C4-2B (cell line): ENCODE measurements around the gene PKD2L1.

Experiments used
- CTCF ChIP-seq: fragments of 450-650 bp; conservative IDR thresholded peaks from 2 replicates; pipeline ENCODE4 v1.5.1; 2017; ENCODE audit warnings: mild to moderate bottlenecking
- ZFX ChIP-seq: fragments of 450-650 bp; IDR thresholded peaks from 2 replicates; pipeline ENCODE4 v1.6.1; 2017

DNA sequence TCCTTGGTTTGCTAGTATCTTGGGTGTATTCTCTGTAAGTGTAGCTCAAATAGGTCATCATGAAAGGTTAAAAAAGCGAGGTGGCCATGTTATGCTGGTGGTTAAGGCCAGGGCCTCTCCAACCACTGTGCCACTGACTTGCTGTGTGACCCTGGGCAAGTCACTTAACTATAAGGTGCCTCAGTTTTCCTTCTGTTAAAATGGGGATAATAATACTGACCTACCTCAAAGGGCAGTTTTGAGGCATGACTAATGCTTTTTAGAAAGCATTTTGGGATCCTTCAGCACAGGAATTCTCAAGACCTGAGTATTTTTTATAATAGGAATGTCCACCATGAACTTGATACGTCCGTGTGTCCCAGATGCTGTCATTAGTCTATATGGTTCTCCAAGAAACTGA is 34.1 kb upstream of the PKD2L1 start:
- TF ChIP-seq CTCF (no peak), ZFX (no peak)
